Large intestine (tissue), 3 donors: ENCODE results near the gene PIGT. TPM values are rescaled to one million over a fixed set of nuclear protein-coding genes. Genes with fewer than 3 reads are reported as not detected.
"Not testable (repeated sequence)": the region's sequence is repeated elsewhere in the genome, so short reads cannot be mapped to it uniquely, and the experiment has no call there.

ENCODE experiments used
- DNase-seq, 2 donors: peaks; one replicate each; pipeline versions ENCODE4 v3.0.0 to v3.0.0-alpha.2; 2013
- H3K27ac ChIP-seq: one replicate; pipeline ENCODE4 v1.5.1; 2013; ENCODE audit warnings: low read length
- H3K27me3 ChIP-seq: 2 replicates; pipeline ENCODE4 v1.6.1; 2013; ENCODE audit warnings: low read length; ENCODE audit not compliant: control insufficient read depth, insufficient read depth
- H3K36me3 ChIP-seq: 2 replicates; pipeline ENCODE4 v1.6.1; 2013; ENCODE audit warnings: low read length; ENCODE audit not compliant: control insufficient read depth, insufficient read depth
- H3K4me1 ChIP-seq: one replicate; pipeline ENCODE4 v1.6.1; 2013; ENCODE audit warnings: low read length; ENCODE audit not compliant: control insufficient read depth, insufficient read depth
- H3K4me3 ChIP-seq: one replicate; pipeline ENCODE4 v1.5.1; 2013; ENCODE audit warnings: low read length
- H3K9me3 ChIP-seq: one replicate; pipeline ENCODE4 v1.6.1; 2013; ENCODE audit warnings: mild to moderate bottlenecking, low read depth, low read length, moderate library complexity; ENCODE audit not compliant: control insufficient read depth
- WGBS: methylation state at CpG from one replicate; pipeline ENCODE4 v1.1.5; 2013; ENCODE audit warnings: low lambda C conversion rate; ENCODE audit not compliant: insufficient coverage; 5-methylcytosine and 5-hydroxymethylcytosine counted together
- polyA plus RNA-seq: library from polyadenylated mRNA; unstranded; fragments of 120-200 nt; gene quantifications from one replicate; pipeline ENCODE4 v1.2.1, GENCODE V29; 2013

Gene PIGT
- polyA plus RNA-seq, 1 donor = 91.6 TPM

GRCh38 chr20:45472286-45472685, 56.3 kb downstream of the PIGT start:
- no CpG with 5 or more reads among the region's 3 CpGs for WGBS

More at GRCh38 chr20:45472286-45472685, 56.3 kb downstream of the PIGT start:
- not testable (repeated sequence) for H3K4me3 ChIP-seq, H3K27ac ChIP-seq, H3K4me1 ChIP-seq, H3K9me3 ChIP-seq, H3K36me3 ChIP-seq, DNase-seq
- peaks cover 38% of the 10 kb centered on the region for H3K27me3 ChIP-seq

Other genes starting within 250 kb of the PIGT start
- 37.4 TPM for gene PI3, start 241.2 kb upstream of the PIGT start, polyA plus RNA-seq
- not detected for gene SEMG1, start 209.1 kb upstream of the PIGT start, polyA plus RNA-seq
- not detected for gene SEMG2, start 194.8 kb upstream of the PIGT start, polyA plus RNA-seq
- gene SLPI, start 161.6 kb upstream of the PIGT start, polyA plus RNA-seq = 20.1 TPM
- not detected for gene RBPJL, start 109.3 kb upstream of the PIGT start, polyA plus RNA-seq
- gene MATN4, start 107.8 kb upstream of the PIGT start, polyA plus RNA-seq = not detected
- 87.8 TPM for gene SDC4, start 67.7 kb upstream of the PIGT start, polyA plus RNA-seq
- 31.7 TPM for gene SYS1, start 53.0 kb upstream of the PIGT start, polyA plus RNA-seq
- gene TP53TG5, start 37.8 kb upstream of the PIGT start, polyA plus RNA-seq = 0.78 TPM
- gene DBNDD2, start 7.9 kb upstream of the PIGT start, polyA plus RNA-seq = 36.1 TPM
- gene WFDC2, start 53.6 kb downstream of the PIGT start, polyA plus RNA-seq = 2.8 TPM
- not detected for gene SPINT3, start 99.5 kb downstream of the PIGT start, polyA plus RNA-seq
- not detected for gene WFDC6, start 123.3 kb downstream of the PIGT start, polyA plus RNA-seq
- not detected for gene EPPIN, start 131.3 kb downstream of the PIGT start, polyA plus RNA-seq
- gene WFDC8, start 163.1 kb downstream of the PIGT start, polyA plus RNA-seq = not detected
- not detected for gene WFDC10A, start 213.6 kb downstream of the PIGT start, polyA plus RNA-seq
- not detected for gene WFDC9, start 215.1 kb downstream of the PIGT start, polyA plus RNA-seq